Ectodermal cell (in vitro differentiated cells): ENCODE results near the gene ERI3.

Experiments used
- H3K27ac ChIP-seq: 2 replicates; pipeline ENCODE4 v1.7.0; 2013; ENCODE audit warnings: mild to moderate bottlenecking, low read depth, low read length; ENCODE audit not compliant: insufficient read depth, poor library complexity, severe bottlenecking
- H3K27me3 ChIP-seq: 2 replicates; pipeline ENCODE4 v1.7.0; 2013; ENCODE audit warnings: mild to moderate bottlenecking, low read length; ENCODE audit not compliant: insufficient read depth, control insufficient read depth, poor library complexity, severe bottlenecking
- H3K36me3 ChIP-seq: one replicate; pipeline ENCODE4 v1.7.0; 2013; ENCODE audit warnings: low read length; ENCODE audit not compliant: control insufficient read depth, insufficient read depth
- H3K4me1 ChIP-seq: one replicate; pipeline ENCODE4 v1.7.0; 2013; ENCODE audit warnings: low read length; ENCODE audit not compliant: control insufficient read depth, insufficient read depth
- H3K4me3 ChIP-seq: 2 replicates; pipeline ENCODE4 v1.7.0; 2013; ENCODE audit warnings: low read depth, low read length, control low read depth; ENCODE audit not compliant: insufficient read depth
- H3K9me3 ChIP-seq: 2 replicates; pipeline ENCODE4 v1.7.0; 2013; ENCODE audit warnings: mild to moderate bottlenecking, low read length, moderate library complexity; ENCODE audit not compliant: control insufficient read depth
- WGBS, 2 experiments: methylation state at CpG; one replicate each; pipeline ENCODE4 v1.1.7; 2013; ENCODE audit warnings: missing lambda C conversion rate in 2 of 2; 5-methylcytosine and 5-hydroxymethylcytosine counted together

Gene ERI3

DNA sequence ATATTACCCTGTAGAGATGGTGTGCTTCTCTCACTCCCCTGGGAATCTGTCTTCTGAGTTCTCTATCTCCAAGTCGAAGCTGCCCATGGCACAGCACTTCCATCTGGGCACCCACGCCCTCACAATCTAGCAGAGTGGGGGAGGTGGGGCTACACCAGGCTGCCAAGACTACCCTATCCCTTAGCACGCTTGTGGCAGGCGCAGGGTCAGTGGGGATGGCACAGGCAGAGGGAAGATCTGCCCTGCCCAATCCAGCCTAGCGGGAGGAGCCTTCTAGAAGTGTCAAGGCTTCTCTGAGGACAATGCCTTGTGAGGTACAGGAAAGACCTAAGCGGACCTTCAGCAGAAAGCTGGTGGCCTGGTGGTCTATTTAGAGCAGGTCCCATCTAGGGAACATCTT, 92.6 kb downstream of the ERI3 start:
- peaks cover 17% of the 10 kb centered on the region for H3K4me1 ChIP-seq
- H3K4me3 ChIP-seq = no peak overlapping the region
- H3K9me3 ChIP-seq = no peaks in the 10 kb centered on the region
- no peaks in the 10 kb centered on the region for H3K27me3 ChIP-seq
- WGBS, 2 experiments = 96% methylated on average over 6 of the region's 6 CpGs
- H3K36me3 ChIP-seq = no peaks in the 10 kb centered on the region
- H3K27ac ChIP-seq = no peak overlapping the region

DNA sequence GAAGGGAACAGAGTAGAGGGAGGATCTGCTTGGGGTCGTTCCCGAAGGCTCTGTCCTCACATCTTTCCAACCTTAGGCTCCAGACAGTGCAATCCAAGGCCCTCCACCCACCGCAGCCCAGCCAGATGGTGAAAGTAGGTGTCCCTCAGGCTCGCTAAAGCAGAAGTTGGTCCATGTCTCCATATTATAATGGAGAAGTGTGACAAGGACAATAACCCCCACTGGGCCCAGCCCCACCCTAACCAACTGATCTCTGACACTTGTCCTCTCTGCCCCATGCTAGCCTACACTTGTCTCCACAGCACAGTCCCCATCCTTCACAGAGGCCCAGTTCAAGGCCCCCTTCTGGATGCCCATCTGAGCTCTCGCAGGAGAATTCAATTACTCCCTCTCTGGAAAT, 93.1 kb downstream of the ERI3 start:
- Histone ChIP-seq H3K9me3 (no peaks in the 10 kb centered on the region), H3K4me3 (no peak overlapping the region), H3K27me3 (no peaks in the 10 kb centered on the region), H3K27ac (no peak overlapping the region), H3K4me1 (peaks cover 21% of the 10 kb centered on the region), H3K36me3 (no peaks in the 10 kb centered on the region)
- 89 to 93% methylated on average over 5 of the region's 5 CpGs for WGBS, 2 experiments

DNA sequence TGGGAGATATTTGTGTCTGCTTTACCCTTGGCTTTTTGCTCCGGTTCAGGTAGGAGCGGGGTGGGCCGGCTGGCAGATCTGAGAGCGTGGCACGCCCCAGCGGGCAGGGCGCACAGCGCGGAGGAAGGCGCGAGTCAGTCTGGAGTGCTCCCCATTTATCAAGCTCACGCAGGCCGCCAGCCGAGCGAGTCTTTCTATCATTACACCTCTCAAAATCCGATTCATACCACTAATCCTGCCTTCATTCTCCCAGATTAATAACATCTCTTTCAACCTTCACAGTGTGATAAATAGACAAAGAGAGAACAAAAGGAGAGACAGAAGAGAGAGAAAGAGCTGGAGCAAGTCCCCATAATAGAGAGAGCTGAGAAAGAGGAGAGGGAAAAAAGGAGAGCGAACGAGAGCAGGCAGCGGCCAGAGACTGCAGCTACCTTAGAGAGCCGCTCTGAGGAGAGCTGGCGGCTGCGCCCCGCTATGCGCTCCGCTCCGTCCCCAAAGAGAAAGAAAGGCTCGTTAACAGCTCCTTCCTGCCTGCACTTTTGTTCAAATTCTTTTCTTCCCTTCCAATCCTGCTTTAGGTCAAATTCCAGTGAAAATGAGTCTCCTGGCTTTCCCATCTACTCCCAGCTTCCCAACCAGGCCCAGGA, 93.8 kb downstream of the ERI3 start:
- WGBS, 2 experiments = 76 to 78% methylated on average over 27 of the region's 27 CpGs
- Histone ChIP-seq H3K27ac (no peak overlapping the region), H3K4me1 (peaks cover 24% of the 10 kb centered on the region), H3K4me3 (no peak overlapping the region), H3K36me3 (no peaks in the 10 kb centered on the region), H3K9me3 (no peaks in the 10 kb centered on the region), H3K27me3 (no peaks in the 10 kb centered on the region)

DNA sequence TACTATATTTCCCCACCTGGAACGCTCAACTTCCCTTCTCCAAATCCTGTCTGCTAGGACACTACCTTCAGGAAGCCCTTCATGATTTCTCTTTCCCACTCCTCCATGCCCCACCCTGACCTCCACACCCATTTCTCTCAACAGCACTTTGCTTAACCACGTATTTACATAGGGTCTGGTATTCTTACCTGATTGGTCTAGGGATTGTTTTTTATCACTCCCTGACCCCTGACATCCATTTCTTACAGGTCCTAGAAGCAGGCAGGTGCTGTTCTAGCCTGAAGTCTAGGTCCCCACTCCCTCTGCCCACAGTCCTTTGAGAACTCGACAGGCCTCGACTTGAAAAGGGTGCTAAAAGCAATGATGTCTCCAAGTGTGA, 94.3 kb downstream of the ERI3 start:
- H3K4me1 ChIP-seq = peaks cover 24% of the 10 kb centered on the region

DNA sequence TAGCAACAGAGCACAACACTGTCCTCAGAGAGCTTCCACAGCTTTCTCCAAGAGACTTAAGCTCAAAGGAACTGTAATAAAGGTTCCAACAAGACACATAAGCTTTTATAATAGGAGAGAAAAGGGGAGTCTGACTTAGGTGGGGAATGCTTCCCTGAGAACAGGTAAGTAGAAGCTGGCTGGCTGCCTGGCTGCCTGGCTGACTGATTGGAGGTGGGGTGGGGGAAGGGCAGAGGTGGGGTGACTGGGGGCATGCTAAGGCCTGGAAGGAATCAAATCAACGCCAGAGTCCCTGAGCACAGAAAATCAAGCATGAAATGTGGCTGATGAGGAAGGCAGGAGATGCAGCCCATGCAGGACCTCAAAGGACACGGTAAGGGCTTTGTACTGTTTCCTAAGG, 96.0 kb downstream of the ERI3 start:
- 93 to 95% methylated on average over 2 of the region's 2 CpGs for WGBS, 2 experiments

More for the DNA sequence above, 94.3 kb downstream of the ERI3 start:
- Histone ChIP-seq H3K4me3 (no peak overlapping the region), H3K36me3 (no peaks in the 10 kb centered on the region), H3K27ac (no peak overlapping the region), H3K9me3 (no peaks in the 10 kb centered on the region), H3K27me3 (no peaks in the 10 kb centered on the region)
- WGBS, 2 experiments = 90 to 91% methylated on average over 4 of the region's 4 CpGs

DNA sequence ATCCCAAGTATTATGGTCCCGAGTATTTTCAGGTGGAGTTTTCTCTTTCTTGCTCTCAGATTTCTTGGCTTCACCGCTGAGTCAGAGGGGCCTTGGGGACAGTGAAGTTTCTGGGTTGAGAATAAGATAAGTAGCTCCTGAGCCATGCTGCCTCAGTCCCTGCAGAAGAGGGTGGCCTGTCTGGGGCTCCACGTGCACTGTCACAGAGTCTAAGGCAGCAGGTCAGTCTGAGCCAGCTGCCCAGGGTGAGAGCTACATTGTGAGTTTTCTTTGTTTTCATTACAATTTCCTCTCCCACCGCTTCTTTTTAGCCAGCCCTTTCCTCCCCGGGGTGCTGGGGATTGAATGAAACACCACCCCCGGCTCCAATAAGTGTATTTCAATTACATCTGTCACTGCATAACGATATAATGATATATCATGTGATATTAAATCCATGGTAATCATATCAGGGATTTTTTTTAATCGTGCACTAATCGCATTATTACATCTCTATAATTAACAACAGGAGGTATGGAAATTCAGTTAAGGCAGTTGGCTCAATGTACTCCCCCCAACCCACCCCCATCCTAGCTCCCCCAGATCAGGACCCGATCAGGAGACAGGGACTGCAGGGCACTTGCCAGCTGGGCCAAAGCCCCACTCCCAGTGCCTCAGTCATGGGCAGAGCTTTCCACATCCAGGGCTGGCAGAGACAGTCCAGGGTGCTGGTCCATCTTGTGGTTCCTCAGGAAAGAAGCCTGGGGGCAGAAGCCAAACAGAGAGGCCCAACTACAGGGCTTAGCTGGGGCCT, 98.1 kb downstream of the ERI3 start:
- H3K4me1 ChIP-seq = peaks cover 25% of the 10 kb centered on the region
- H3K27me3 ChIP-seq = no peaks in the 10 kb centered on the region
- H3K27ac ChIP-seq = no peak overlapping the region
- 56 to 67% methylated on average over 7 to 8 of the region's 10 CpGs for WGBS, 2 experiments
- H3K9me3 ChIP-seq = no peaks in the 10 kb centered on the region
- no peak overlapping the region for H3K4me3 ChIP-seq
- H3K36me3 ChIP-seq = no peaks in the 10 kb centered on the region

More for the DNA sequence above, 96.0 kb downstream of the ERI3 start:
- no peak overlapping the region for H3K27ac ChIP-seq
- H3K9me3 ChIP-seq = no peaks in the 10 kb centered on the region
- H3K36me3 ChIP-seq = no peaks in the 10 kb centered on the region
- peaks cover 29% of the 10 kb centered on the region for H3K4me1 ChIP-seq
- H3K4me3 ChIP-seq = no peak overlapping the region
- H3K27me3 ChIP-seq = no peaks in the 10 kb centered on the region

DNA sequence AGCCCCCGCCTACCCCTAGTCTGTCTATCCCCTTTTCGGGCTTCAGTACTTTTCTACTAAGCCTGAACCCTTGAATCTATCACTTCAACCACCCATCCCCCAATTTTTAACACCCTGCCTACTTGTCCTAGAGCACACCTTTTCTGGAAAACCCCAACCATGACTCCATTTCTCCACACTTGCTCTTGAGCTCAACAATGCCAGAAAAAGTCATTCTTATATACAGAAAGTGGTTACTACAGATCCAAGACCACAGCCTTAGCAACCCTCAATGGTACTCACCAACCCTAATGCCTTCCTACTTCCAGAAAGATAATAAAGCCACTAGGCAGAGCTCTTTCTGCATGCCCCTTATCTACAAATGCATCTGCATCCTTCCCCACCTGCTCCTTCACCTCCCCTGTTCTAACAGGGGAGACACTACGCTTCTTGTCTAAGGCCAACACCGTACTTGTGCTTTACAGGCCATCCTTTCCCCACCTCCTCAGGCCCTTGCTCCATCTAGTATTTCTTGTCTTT, 100.6 kb downstream of the ERI3 start:
- 90 to 92% methylated on average over 4 of the region's 4 CpGs for WGBS, 2 experiments
- Histone ChIP-seq H3K27ac (no peak overlapping the region), H3K27me3 (no peaks in the 10 kb centered on the region), H3K36me3 (no peaks in the 10 kb centered on the region), H3K4me3 (no peak overlapping the region), H3K4me1 (peaks cover 27% of the 10 kb centered on the region), H3K9me3 (no peaks in the 10 kb centered on the region)

DNA sequence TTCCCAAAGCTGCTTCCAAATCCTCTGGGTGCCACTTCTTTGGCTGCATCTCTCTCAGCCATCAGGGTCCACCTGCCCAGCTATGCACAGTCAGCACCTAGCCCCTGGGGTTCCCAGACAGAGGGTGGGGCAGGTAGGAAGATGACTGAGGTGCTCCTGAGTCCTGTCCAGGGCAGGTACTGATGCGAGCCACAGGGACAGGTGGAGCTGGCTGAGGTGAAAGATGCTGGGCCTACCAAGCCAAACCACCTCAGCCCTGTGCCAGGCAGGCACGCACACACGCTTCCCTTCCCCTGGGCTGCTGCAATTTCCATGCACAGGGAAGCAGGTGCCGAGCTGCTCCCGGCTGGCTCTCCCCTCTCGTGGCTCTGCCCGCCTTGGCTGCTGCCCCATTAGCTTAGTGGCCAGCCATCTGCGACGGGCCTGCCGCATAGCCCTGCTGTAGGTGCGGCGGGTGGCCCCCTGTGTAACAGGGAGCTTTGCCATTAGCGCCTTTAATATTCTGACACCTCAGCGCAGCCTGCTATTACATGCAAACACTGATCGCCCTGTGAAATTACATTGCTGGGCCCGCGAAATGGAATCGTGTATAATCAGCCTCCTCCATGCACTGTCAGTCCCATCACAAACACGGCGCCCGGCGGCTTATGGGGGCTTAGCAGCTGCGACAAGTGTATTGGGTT, 102.9 kb downstream of the ERI3 start:
- WGBS, 2 experiments = 94 to 96% methylated on average over 23 of the region's 23 CpGs
- no peaks in the 10 kb centered on the region for H3K36me3 ChIP-seq
- no peak overlapping the region for H3K4me3 ChIP-seq
- H3K4me1 ChIP-seq = peaks cover 14% of the 10 kb centered on the region
- H3K9me3 ChIP-seq = no peaks in the 10 kb centered on the region
- no peaks in the 10 kb centered on the region for H3K27me3 ChIP-seq
- no peak overlapping the region for H3K27ac ChIP-seq

DNA sequence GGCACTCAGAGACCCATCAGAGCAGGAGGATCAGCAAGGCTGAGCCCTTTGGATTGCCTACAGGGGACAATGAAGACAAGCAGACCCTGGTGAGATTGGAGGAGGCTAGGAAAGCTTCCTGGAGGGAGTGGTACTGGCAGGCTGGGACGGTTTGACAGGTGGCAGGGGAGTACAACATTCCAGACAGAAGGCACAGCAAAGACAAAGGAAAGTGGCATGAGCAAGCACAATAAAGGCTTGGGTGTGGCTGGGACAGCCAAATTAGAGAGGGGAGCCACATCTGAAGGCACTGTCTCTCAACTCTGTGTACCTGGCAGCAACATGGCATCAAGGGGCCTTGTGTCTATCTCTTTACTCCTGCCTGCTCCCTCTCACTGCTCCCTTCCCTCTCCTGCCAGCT, 103.6 kb downstream of the ERI3 start:
- no peaks in the 10 kb centered on the region for H3K36me3 ChIP-seq
- WGBS, 2 experiments = 84 to 93% methylated on average over 1 of the region's 1 CpG

More for the DNA sequence above, 103.6 kb downstream of the ERI3 start:
- Histone ChIP-seq H3K27ac (no peak overlapping the region), H3K27me3 (no peaks in the 10 kb centered on the region), H3K9me3 (no peaks in the 10 kb centered on the region), H3K4me1 (peaks cover 9% of the 10 kb centered on the region), H3K4me3 (no peak overlapping the region)
